Measurements from ENCODE around the gene ISG20L2. TPM values are rescaled to one million over a fixed set of nuclear protein-coding genes. Genes with fewer than 3 reads are reported as not detected.
"Not testable (repeated sequence)": the region's sequence is repeated elsewhere in the genome, so short reads cannot be mapped to it uniquely, and the experiment has no call there.

The ISG20L2 gene
- total and polyA plus RNA-seq, 12 donors: 5.7 to 17.5 (median 13.3) TPM

DNA sequence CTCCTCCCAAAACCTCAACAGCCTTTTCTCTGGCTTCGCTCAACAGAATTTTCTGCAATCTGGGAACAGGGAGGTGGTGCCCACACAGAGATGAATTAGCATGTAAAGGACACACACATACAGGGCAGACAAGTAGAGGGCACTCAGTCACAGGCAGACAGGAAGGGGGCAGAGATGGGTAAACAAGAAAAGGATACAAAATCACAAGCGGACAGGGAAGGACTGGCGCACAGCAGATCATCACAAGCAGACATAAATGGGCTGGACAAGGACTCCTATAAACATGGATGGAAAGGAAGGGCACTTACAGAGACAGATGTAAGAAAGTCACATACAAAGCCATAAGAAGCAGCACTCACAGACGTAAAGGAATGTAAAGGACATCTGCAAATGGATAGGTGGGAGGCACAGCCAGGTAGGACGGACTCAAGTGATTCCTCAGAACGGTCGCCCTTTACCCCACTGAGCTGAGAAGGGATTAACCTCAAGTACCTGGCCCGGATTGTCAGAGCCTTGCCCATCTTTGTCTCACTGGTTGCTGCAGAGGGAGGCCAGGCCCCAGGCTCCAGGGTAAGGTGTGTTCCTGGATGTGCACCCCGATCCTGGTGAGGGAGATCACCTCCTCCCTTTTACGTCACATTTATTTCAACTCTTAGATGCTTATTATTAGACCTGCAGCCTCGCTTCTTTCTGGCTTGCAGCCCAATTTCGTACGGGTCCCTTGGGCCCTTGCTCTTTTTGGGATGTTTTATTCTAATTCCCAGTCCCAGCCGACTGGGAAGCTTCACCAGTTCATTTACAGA, 37.9 kb upstream of the ISG20L2 start:
- peaks cover 12 to 45% (median 39%) of the 10 kb centered on the region in 9 donors for H3K4me1 ChIP-seq
- TF ChIP-seq, protein P1, sequence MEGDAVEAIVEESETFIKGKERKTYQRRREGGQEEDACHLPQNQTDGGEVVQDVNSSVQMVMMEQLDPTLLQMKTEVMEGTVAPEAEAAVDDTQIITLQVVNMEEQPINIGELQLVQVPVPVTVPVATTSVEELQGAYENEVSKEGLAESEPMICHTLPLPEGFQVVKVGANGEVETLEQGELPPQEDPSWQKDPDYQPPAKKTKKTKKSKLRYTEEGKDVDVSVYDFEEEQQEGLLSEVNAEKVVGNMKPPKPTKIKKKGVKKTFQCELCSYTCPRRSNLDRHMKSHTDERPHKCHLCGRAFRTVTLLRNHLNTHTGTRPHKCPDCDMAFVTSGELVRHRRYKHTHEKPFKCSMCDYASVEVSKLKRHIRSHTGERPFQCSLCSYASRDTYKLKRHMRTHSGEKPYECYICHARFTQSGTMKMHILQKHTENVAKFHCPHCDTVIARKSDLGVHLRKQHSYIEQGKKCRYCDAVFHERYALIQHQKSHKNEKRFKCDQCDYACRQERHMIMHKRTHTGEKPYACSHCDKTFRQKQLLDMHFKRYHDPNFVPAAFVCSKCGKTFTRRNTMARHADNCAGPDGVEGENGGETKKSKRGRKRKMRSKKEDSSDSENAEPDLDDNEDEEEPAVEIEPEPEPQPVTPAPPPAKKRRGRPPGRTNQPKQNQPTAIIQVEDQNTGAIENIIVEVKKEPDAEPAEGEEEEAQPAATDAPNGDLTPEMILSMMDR (IDR thresholded peaks at IDR 0.05): no peak
- DNase-seq (peak in 1 of 2 donors; percentile 37), ATAC-seq (peak in 6 of 8 donors; percentile 5 to 30 (median 16))
- intact Hi-C loops (cut with DNase I): loop anchor here in 7 of 10 donors (1.0 to 5.0 kb wide), 9 partner anchors 14 to 89 kb away; partner anchors contain the start of genes ISG20L2 (in 7 of the 7), METTL25B (in 7 of the 7), HDGF (in 3 of the 7) and MRPL24 (in 2 of the 7)
- no peaks in the 10 kb centered on the region for H3K27me3 ChIP-seq
- WGBS, 2 donors: 5 to 6% methylated on average over 14 of the region's 14 CpGs
- peak overlapping the region; percentile 85 to 98 (median 94) for H3K27ac ChIP-seq
- peaks cover 0 to 17% (median 0%) of the 10 kb centered on the region in 9 donors for H3K36me3 ChIP-seq
- no peaks in the 10 kb centered on the region for H3K9me3 ChIP-seq
- peak overlapping the region; percentile 54 to 99 (median 92) for H3K4me3 ChIP-seq

GRCh38 chr1:156765666-156766065, 37.1 kb upstream of the ISG20L2 start:
- no peaks in the 10 kb centered on the region for H3K27me3 ChIP-seq
- intact Hi-C loops (cut with DNase I): loop anchor here in 7 of 10 donors (1.0 to 5.0 kb wide), 7 partner anchors 13 to 88 kb away; partner anchors contain the start of genes ISG20L2 (in 6 of the 7), METTL25B (in 6 of the 7), HDGF (in 3 of the 7) and NES (in 1 of the 7)
- peak overlapping the region in 8 of 10 donors; percentile 85 to 98 (median 95) for H3K27ac ChIP-seq
- H3K9me3 ChIP-seq: no peaks in the 10 kb centered on the region
- peaks cover 12 to 36% (median 34%) of the 10 kb centered on the region in 9 donors for H3K4me1 ChIP-seq
- peaks cover 0 to 9% (median 0%) of the 10 kb centered on the region in 9 donors for H3K36me3 ChIP-seq
- no peak for ATAC-seq
- DNase-seq: no peak
- peak overlapping the region in 3 of 10 donors; percentile 95 to 98 (median 96) for H3K4me3 ChIP-seq
- 92 to 94% methylated on average over 5 of the region's 5 CpGs for WGBS, 2 donors
- TF ChIP-seq, protein P1 (IDR thresholded peaks at IDR 0.05): no peak

GRCh38 chr1:156765136-156765535, 36.6 kb upstream of the ISG20L2 start:
- peaks cover 12 to 31% (median 29%) of the 10 kb centered on the region in 9 donors for H3K4me1 ChIP-seq
- intact Hi-C loops (cut with DNase I): loop anchor here in 5 of 10 donors (5.0 kb wide), 2 partner anchors 38 to 88 kb away; partner anchors contain the start of genes ISG20L2 (in 4 of the 5), METTL25B (in 4 of the 5) and NES (in 1 of the 5)
- not testable (repeated sequence) for H3K27me3 ChIP-seq, H3K9me3 ChIP-seq, H3K36me3 ChIP-seq, H3K27ac ChIP-seq, H3K4me3 ChIP-seq, DNase-seq, ATAC-seq
- 97% methylated on average over 15 of the region's 15 CpGs for WGBS, 2 donors

- DNase-seq (no peak), ATAC-seq (no peak)
- peaks cover 0 to 7% (median 1%) of the 10 kb centered on the region in 9 donors for H3K4me1 ChIP-seq
- no peak overlapping the region for H3K4me3 ChIP-seq
- no peak overlapping the region for H3K27ac ChIP-seq
- H3K36me3 ChIP-seq: no peaks in the 10 kb centered on the region
- 76% methylated on average over 4 of the region's 4 CpGs for WGBS, 2 donors
- TF ChIP-seq, protein P1 (IDR thresholded peaks at IDR 0.05): no peak
- intact Hi-C loops (cut with DNase I): no loop called here
- no peaks in the 10 kb centered on the region for H3K27me3 ChIP-seq
- H3K9me3 ChIP-seq: no peaks in the 10 kb centered on the region
These were observed 32.2 kb upstream of the ISG20L2 start for GRCh38 chr1:156760796-156761104.
